ENCODE measurements around the gene RIPK1. TPM values are rescaled to one million over a fixed set of nuclear protein-coding genes. Genes with fewer than 3 reads are reported as not detected.

Gene RIPK1
- total and polyA plus RNA-seq, 9 of the 15 experiments (the other 6 are each of a cell fraction or from before 2014, with no cell fraction given): 3.8 to 24.9 (median 17.7) TPM

GRCh38 chr6:3120765-3121089, 52.4 kb downstream of the RIPK1 start:
- in situ Hi-C loops (cut with MboI) (loop anchor here (10.0 kb wide), 1 partner anchor 126 kb away; the partner anchor contains the start of gene NQO2), intact Hi-C loops (cut with micrococcal nuclease) (no loop called here)
- no peak overlapping the region for H2AFZ ChIP-seq (ENCODE audit: low read depth, low read length)
- no peaks in the 10 kb centered on the region for H3K27me3 ChIP-seq (ENCODE audit: control insufficient read depth in 2 of 2, insufficient read depth in 2 of 2, low read length in 2 of 2)
- POLR2A ChIA-PET: interaction anchor here (2.2 kb wide), 1 partner anchor 127 kb away, joined by 6 read pairs; no protein-coding TSS in a partner anchor
- no peaks in the 10 kb centered on the region for H3K9me3 ChIP-seq (replicated peaks; ENCODE audit: control insufficient read depth, insufficient read depth, low read depth, low read length)
- no peak overlapping the region for H3K27ac ChIP-seq (ENCODE audit: extremely low read depth, low read depth, low read length)
- ATAC-seq (no peak), FAIRE-seq (no peak), DNase-seq (ENCODE audit: extremely low read depth in 1 of 4, low spot score in 3 of 4) (no peak)
- no peak overlapping the region for H3K4me3 ChIP-seq
- peaks cover 8 to 20% of the 10 kb centered on the region in 2 experiments; a peak in 4 of 5 replicates for H3K4me1 ChIP-seq (replicated peaks in 1 of 2; ENCODE audit: control insufficient read depth in 2 of 2, insufficient read depth in 2 of 2, low read length in 2 of 2)
- no peak overlapping the region for H3K4me2 ChIP-seq (ENCODE audit: insufficient read depth, low read length)
- CTCF ChIA-PET (ENCODE audit: low intra/inter-chr PET ratio): no interaction called here
- no peaks in the 10 kb centered on the region for H3K9me1 ChIP-seq (ENCODE audit: control insufficient read depth, insufficient read depth, low read length)
- TF ChIP-seq ZNF212 (CRISPR knock-in tag; IDR thresholded peaks at IDR 0.05) (no peak), HMG20B (CRISPR knock-in tag; IDR thresholded peaks at IDR 0.05) (no peak), ZFP36 (IDR thresholded peaks at IDR 0.05; ENCODE audit: low read depth, low read length, partially characterized antibody) (peak; percentile 9), ZNF76 (CRISPR knock-in tag; IDR thresholded peaks at IDR 0.05; ENCODE audit: borderline replicate concordance) (no peak), CC2D1A (IDR thresholded peaks at IDR 0.05) (no peak), HDAC1 (IDR thresholded peaks at IDR 0.05) (no peak), GMEB1 (CRISPR knock-in tag; IDR thresholded peaks at IDR 0.05) (no peak)
- 68% methylated on average over 5 of the region's 5 CpGs for WGBS (ENCODE audit: insufficient coverage, low coverage, missing lambda C conversion rate)
- H4K20me1 ChIP-seq (replicated peaks; ENCODE audit: control insufficient read depth, insufficient read depth, low read length): no peaks in the 10 kb centered on the region; the same call in 1 of the 2 replicates
- H3K36me3 ChIP-seq (ENCODE audit: control insufficient read depth, insufficient read depth, low read length): no peaks in the 10 kb centered on the region
- no peak overlapping the region for H3K9ac ChIP-seq (ENCODE audit: insufficient read depth in 1 of 2, low read depth in 2 of 2, low read length in 2 of 2)
- BruUV-seq (replicated peaks): no TSS peak
- H3K79me2 ChIP-seq (ENCODE audit: control insufficient read depth, insufficient read depth, low read length): peaks cover 9% of the 10 kb centered on the region; the same call in 2 of the 3 replicates
